Myometrial cell (primary cell): Measurements from ENCODE around the gene LDHA. TPM values are rescaled to one million over a fixed set of nuclear protein-coding genes. Genes with fewer than 3 reads are reported as not detected.

Source experiments
- total RNA-seq: library from RNA; depleted of rRNA; stranded (reverse); fragments of >200 nt; gene quantifications from 2 replicates; pipeline ENCODE4 v1.2.3, GENCODE V29; 2015

Gene LDHA
- 761 and 785 TPM in 2 replicates for total RNA-seq

GRCh38 chr11:18394275-18394927, at the start of gene LDHA:
Gene LDHA, plus strand, starts transcription at chr11:18394563. Its CDS starts 2,280 bp downstream, at chr11:18396843.

DNA sequence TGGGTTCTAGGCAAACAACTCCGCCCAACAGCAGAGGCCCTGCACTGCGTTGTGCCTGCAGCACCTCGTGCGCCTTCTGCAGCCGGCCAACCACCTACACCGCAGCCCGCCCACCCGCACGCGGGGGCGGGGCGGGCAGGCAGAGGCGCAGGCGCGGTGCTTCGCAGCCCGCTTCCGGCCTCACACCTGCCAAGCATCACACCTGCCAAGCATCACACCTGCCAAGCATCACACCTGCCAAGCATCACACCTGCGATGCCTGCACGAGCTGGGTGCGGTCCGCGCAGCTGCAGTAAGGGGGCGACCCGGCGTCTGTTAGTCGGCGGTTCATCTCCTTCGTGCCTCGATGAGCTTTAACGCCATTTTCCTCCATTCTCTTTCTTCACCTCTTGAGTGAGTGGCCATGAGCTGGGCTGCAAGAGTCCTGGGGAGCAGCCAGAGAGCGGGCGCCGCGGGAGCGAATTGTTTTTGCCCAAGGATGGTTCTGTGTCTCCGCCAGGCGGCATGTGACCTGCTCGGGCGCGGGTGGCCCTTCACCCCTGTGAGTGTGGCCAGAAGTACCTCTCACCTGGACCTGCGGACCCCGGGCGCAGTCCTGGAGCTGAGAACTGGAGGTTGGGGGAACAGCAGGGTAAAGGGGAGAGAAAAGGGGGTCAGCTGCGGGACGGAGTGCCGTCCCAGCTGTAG, 61.5 kb downstream of the LDHA start, which contains the start of gene LDHAL6A:
TSS of gene LDHAL6A (plus strand) at position 171 of the 687 bp plus-strand sequence. CDS start 825 bp downstream, outside the sequence.

Other genes with a start within 250 kb of the LDHA start
- not detected in 2 replicates for gene MRGPRX4, start 221.7 kb upstream of the LDHA start, total RNA-seq
- gene SAA4, start 157.8 kb upstream of the LDHA start, total RNA-seq = not detected in 2 replicates
- not detected in 2 replicates for gene SAA2, start 145.9 kb upstream of the LDHA start, total RNA-seq
- gene SAA1, start 128.3 kb upstream of the LDHA start, total RNA-seq = not detected in 2 replicates
- gene HPS5, start 72.4 kb upstream of the LDHA start, total RNA-seq = 11.0 and 22.9 TPM in 2 replicates
- gene GTF2H1, start 72.0 kb upstream of the LDHA start, total RNA-seq = 42.7 and 46.8 TPM in 2 replicates
- not detected in 2 replicates for gene LDHC, start 17.8 kb downstream of the LDHA start, total RNA-seq
- not detected in 2 replicates for gene LDHAL6A, start 61.3 kb downstream of the LDHA start, total RNA-seq
- gene TSG101, start 132.4 kb downstream of the LDHA start, total RNA-seq = 70.6 and 103 TPM in 2 replicates
- gene UEVLD, start 194.2 kb downstream of the LDHA start, total RNA-seq = 25.2 and 50.5 TPM in 2 replicates
- gene MISFA, start 205.2 kb downstream of the LDHA start, total RNA-seq = not detected in 2 replicates
- 10.6 and 13.5 TPM in 2 replicates for gene SPTY2D1, start 239.8 kb downstream of the LDHA start, total RNA-seq